HG02798 (cell line): ENCODE results near the gene SMYD2.
A peak's percentile ranks its signal among the peaks of the same experiment; 100 is the strongest.

Experiments used
- ATAC-seq: cut with Tn5 transposase; IDR thresholded peaks from one replicate; pipeline ENCODE4 v1.9.1; 2021; ENCODE audit warnings: mild to moderate bottlenecking; ENCODE audit not compliant: unreplicated experiment, poor library complexity

SMYD2 gene, protein sequence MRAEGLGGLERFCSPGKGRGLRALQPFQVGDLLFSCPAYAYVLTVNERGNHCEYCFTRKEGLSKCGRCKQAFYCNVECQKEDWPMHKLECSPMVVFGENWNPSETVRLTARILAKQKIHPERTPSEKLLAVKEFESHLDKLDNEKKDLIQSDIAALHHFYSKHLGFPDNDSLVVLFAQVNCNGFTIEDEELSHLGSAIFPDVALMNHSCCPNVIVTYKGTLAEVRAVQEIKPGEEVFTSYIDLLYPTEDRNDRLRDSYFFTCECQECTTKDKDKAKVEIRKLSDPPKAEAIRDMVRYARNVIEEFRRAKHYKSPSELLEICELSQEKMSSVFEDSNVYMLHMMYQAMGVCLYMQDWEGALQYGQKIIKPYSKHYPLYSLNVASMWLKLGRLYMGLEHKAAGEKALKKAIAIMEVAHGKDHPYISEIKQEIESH

DNA sequence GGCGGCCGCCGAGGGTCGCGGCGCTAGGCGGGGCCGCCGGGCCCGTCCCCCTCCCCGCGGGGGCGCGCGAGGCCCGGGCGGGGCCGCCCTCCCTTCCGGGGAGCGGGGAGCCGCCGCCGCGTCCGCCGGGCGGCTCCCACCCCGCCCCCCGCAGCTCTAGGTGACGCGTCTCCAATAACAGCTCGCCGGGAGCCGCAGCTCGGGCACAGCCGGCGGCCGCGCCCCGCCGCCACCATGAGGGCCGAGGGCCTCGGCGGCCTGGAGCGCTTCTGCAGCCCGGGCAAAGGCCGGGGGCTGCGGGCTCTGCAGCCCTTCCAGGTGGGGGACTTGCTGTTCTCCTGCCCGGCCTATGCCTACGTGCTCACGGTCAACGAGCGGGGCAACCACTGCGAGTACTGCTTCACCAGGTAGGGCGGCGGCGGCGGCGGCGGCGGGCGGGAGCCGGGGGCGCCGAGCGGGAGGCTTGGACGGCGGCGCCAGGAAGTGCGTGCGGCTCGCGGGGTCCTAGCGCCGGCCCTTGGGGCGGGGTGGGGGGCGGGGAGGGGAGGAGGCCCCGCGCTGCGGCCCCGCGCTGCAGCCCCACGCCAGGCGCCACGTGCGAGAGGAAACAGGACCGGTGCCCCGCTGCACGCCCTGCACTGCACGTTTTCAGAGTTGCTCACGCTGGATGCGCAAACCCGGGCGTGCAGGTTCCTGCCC, at the start of gene SMYD2:
SMYD2 (plus strand) TSS at position 139 of the 699 bp plus-strand sequence; CDS start at position 235, 96 bp downstream.
- ATAC-seq, result peak; percentile 81

DNA sequence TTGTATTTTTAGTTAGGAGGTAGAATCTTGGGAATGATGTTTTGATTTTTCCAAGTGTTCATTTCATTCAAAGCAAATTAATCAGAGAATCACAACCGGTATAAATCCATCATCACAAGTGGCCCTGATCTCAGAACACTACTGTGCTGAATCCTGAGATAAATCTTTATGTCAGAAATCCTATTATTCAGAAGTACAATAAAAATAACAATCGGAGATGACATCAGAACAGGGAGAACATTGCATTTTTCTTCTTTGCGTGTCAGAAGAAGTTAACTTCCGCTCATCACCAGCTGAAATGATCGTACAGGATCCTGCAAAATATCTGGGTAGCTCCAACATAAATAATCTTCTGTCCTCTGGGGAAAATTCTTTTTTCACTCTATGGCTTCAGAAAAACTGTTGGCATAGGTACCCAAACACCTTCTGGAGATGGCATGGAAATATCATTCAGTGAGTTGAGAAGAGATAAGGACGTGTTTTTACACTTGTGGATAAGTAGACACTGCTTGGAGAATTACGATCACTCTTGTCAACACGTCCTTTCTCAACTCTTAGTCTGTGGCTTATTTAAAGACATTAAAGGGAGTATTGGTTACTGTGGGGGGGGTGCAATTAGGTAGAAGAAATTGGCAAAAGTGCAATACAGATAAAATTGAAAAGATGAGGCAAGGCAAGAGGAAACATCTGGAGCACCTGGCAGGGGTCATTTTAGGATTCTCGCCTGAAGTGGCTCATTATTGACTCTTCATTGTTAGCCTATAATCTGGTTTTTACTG, 46.9 kb upstream of the SMYD2 start:
- ATAC-seq, result no peak

DNA sequence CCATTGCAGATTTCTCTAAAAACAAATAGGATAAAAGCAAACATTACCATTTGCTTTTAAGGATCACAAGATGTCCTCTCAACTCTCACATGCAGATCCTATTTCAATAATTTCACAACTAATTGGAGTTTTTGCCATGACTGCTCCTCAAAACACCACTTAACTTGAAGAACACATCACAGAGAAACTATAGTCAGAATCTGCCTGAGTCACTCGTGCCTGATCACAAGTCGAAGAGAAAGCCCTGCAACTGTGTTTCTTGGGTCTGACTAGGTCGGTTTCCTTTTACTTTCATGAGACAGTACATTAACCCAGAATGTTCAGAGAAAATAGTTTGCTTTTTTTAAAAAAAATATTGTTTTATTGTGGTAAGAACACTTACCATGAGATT, 46.3 kb upstream of the SMYD2 start:
- no peak for ATAC-seq

DNA sequence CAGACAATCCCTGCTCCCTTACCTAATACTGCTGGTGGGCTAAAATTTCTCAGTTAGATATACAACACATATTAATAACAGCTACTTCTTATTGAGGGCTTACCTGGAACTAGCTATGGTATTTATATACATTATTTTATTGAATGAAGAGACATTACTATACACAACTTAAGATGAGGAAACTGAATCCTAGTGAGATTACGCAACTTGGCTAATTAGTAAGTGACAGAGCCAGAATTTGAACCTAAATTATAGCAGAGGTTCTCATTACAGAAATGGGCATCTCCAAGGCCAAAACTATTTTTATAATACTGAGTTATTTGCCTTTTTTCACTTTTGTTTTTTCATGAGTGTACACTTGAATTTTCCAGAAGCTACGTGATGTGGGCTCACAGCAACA, 44.5 kb upstream of the SMYD2 start:
- ATAC-seq, result no peak

DNA sequence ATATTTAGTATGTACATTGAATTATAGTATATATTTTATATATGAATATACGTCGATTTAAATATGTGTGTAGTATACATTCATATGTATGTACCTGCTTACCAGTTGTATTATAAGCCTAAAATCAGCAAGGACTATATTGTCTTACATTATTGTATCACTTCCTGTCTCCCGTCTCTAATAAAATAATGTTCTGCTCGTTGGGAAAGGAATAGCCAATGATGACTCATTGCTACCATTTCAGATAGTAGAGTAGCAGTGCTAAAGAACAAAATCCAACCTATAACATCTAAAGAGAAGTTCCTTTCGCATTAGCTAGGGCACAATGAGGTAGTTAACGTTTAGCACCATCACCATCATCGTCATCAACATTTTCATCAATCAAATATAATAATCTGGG, 39.9 kb upstream of the SMYD2 start:
- no peak for ATAC-seq

DNA sequence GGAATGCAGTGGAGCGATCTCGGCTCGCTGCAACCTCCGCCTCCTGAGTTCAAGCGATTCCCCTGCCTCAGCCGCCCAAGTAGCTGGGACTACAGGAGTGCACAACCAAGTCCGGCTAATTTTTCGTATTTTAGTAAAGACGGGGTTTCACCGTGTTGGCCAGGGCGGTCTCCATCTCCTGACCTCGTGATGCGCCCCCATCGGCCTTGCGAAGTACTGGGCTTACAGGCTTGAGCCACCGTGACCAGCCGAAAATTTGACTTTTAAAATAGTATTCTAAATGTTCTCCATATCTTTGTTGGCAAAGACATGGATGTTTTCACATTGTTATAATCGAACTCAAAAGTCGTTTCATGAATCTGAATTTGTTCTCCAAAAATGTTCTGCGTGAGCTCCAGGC, 36.7 kb upstream of the SMYD2 start:
- ATAC-seq, result no peak

DNA sequence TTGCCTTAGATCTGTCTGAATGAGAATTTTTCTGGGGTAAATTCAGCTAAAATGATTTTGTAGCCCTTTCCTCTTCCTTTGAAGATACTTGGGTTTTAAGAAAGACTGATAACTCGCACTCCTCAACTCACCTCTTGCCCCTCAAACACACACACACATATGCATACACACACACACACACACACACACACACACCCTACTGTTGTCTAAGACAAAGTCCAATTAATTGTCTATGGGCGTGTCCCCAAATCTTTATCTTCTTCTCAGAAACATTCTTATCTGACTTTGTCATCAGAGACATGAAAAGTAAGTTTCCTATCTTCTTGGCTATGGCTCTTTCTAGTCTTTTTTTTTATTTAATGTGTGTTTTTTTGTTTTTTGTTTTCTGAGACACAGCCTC, 36.1 kb upstream of the SMYD2 start:
- no peak for ATAC-seq

DNA sequence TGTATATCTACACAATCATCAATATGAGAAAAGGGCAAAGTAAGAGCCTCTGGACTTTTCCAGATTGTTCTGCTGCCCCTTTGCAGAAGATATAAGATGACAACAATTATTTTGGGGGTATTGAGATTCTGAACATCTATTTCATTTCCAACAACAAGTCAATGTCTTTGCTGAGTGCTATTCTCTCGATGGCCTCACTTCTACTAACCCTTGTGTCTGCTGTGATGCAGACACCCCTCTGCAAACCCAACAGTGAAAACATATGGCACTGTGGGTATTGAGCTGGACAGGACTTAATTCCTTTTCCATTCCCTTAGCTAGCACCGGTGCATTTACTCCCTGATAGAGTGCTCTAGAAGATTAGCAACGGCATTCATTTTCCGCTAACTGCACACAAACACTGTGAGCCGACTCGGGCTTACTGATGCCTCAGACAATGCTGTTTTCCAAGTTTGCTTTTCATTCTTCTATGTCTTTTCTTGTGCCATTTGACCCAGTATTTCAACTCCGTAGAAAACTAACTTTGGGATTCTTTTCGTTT, 33.4 kb upstream of the SMYD2 start:
- ATAC-seq, result no peak

DNA sequence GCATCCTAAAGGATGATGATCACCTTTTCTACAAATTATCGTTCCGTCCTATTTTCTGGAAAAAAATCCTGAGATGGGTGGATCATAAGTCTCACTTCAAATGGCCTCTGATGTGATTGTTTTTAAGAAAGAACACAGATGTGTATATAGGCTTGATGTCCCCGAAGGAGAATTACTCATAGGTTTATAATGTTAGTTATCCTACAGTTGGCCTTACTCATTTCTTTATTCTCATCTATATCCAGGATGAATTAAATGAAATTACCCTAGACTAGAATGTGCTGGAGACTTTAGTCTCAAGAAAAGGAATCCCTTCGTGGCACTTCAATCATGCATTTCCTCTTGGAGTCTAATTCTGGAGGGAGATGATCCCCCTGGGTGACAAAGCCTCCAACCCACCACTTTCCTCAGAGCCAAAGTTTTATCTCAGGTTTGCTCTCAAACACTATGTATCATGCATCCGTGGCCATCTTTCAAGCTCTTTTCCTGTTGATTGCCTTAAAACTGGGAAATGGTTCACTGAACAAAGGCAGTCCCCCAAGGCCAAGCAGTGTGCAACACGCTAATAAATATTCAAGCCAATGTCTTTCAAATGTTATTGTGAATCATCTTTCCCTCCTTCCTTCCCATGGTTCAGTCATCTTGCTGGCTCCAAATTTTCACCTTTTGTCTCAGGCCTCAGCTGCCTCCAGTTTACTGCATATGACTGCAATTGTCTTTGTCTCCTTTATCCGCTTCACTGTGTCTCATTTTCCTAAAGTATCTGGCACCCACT, 32.5 kb upstream of the SMYD2 start:
- ATAC-seq, result no peak

DNA sequence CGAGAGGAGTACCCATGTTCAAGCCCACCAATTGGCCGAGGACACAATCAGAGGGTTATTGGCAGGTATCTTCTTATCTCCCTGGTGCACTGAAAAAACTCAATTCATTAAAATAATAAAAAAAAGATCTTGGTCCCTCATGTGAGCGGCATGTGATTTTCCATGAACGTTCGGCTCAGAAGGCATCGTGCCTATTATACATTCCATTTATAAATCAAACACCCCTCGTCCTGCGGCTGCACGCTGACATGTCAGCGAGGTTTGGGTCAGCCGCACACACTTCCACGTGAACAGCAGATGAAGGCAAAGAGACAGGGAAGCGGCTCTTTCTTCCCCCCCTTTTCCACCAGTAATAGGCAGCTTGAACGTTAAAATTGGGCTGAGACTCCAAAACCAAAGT, 31.3 kb upstream of the SMYD2 start:
- ATAC-seq, result no peak

DNA sequence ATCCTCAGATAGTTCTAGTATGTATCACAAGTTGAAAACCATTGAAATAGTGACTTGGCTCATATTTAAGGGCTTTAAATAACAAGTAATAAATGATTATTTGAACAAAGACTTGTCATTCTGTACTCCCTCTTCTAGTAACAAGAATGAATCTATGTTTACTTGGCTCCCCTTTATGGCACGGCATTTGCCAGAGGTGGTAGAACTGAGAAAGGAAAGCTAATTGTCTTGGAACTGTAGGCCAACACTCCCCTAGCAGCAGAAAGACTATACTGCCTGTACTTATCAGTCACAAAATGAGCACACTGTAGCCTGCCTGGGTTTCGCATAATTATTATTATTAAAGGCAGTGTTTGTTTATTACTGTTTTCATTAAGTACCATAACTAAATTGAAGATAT, 29.6 kb upstream of the SMYD2 start:
- no peak for ATAC-seq

DNA sequence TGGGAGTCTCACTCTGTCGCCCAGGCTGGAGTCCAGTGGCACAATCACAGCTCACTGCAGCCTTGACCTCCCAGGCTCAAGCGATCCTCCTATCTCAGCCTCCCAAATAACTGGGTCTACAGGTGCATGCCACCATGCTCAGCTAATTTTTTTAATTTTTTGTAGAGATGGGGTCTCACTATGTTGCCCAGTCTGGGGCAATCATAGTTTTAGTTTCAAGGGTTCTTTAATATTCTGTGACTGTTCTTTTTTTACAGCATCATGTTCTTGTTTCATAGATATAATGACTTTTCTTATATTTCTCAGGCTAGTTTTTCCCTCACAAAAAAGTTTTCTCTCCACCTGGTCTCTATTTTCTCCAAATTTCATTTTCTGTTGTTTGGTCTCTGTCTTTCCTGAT, 25.4 kb upstream of the SMYD2 start:
- no peak for ATAC-seq

DNA sequence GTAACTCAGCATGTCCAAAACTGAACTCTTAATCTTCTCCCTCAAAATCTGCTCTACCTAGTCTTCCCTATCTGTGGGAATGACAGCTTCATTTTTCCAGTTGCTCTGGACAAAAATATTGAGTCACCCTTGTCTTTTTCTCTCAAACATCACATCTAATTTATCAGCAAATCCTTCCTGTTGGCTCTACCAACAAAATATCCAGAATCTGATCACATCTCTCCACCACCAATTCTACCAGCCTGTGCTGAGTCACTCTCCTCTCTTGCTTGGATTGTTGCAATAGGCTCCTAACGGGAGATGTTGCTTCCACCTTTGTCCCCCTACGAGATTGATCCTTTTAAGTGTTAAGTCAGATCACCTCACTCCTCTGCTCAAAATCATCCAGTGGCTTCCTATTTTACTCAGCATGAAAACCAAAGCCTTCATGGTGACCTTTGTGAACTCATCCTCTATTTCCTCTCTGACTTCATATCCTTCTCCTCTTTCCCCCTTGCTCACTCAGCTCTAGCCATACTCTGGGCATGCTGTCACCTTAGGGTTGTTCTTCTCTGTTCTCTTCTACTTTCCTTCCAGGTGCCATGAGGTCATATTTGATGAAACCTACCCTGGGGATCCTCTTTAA, 21.5 kb upstream of the SMYD2 start:
- ATAC-seq, result no peak

DNA sequence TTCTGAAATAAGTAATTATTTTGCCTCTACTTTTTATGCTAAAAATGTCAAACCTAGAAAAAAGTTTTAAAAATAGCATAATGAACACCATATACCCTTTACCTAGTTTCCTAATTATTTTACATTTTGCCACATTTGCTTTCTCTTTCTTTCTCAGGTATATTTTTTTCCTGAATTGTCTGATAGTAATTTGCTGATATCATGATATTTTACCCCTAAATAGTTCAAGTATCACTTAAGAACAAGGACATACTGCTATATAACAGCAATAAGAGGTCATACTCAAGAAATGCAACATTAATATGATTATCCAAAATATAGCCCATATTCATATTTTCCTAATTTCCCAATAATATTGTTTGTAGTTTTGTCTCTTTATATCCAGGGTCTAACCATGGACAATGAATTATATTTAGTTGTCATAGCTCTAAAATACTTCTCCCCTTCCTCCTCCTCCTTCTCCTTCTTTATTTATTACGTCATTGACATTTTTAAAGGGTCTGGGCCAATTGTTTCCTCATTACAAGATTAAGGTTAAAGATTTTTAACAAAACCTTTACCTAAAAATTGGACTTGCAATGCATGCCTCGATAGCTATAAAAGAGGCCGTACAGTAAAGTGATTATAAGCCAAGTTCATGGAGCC, 20.3 kb upstream of the SMYD2 start:
- ATAC-seq, result no peak

DNA sequence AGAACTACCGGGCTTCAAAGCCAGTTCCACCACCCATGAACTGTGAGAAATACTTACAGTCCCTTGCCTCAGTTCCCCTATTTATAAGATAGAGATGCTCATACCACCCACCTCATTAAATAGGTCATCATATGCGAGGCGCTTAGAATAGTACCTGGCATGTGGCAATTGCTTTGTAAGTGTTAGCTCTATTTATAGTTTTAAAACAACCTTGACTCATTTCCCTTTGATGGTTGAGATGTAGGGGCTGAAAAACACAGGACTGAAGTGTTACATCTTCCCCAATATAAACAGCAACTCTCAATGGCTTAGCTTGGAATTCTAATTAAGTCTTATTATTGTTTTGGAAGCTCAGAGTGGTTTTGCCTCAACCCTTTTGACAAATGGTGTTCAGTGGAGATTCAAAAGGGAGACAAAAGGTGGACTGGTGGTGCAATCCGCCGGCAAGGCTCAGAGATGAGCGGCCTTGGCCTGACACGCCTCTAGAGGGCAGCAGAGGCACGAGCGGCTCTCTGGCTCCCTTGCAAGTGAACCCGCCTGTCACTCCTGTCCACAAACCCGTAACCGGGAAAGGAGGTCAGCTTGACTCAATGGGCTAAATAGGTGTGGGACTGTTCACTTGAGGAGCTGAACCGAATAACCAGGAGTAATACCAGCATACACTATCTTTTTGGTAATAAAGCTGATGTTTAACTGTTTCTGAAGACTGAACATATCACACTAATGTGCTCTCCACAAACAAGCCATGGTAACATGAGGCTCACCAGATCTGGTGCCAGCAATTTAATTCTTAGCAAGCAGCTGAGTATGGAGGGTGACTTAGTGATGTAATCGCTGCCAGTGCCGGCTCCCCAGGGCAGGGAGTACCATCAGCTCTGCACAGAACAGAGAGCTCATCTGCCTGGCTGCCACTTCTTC, 19.5 kb upstream of the SMYD2 start:
- peak; percentile 97 for ATAC-seq

DNA sequence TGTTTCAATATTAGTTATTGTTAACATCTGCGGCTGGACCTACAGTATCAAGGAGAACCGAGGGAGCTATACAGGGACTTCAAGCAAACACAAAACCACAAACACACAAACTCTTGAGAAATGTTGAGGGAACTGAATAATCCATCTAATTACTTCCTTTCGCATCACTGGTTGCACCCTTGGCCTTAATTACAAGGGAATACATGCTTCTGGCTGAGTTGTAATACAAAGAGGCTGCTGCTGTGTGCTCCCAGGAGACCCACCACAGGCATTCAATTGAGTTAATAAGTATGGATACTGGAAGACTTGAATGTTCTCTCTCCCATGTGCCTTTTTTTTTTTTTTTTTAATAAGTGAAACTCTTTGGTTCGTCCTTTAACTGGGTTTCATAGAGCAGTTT, 16.8 kb upstream of the SMYD2 start:
- ATAC-seq, result no peak

DNA sequence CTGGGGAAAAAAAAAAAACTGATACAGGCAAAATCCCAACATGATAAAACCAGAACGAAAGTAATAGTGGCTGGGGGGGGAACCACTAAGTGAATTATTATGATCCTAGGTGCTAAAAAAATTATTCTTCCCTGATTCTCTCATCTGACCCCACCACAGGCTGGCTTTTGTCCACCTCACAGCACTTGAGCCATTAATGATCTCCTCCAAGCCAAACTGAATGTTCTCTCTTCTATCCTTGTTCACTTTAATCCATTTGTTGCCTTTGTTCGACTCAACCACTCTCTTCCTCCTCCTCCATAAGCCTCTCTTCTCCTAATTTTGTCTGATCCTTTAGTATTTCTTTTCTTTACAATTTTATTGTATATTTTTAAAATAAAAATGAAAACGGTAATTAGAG, 16.0 kb upstream of the SMYD2 start:
- no peak for ATAC-seq

DNA sequence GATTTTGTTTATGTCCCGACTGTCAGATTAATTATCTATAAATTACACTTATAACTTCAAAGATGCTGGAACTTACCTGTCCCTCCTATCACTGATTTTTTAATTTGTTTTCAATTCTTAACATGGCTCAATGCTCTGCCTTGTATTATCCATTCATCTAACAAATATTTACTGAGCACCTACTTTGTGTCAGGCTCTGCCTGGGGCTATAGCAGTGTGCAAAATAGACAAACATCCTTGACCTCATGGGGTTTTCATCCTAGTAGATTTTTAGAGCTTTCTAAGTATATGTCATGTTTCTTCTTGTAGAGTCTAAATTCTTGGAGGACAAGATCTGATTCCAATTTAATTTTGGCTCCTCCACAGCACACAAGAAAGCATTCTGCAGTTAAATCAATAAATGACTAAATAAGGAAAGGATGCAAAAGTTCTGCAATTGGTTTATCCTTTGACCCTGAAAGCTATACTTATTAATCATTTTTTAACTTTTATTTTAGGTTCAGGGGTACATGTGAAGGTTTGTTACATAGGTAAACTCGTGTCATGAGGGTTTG, 10.8 kb upstream of the SMYD2 start:
- ATAC-seq, result no peak
